HUES64 (cell line): ENCODE measurements around the gene WDR64.
"Not testable (repeated sequence)": the region's sequence is repeated elsewhere in the genome, so short reads cannot be mapped to it uniquely, and the experiment has no call there.

ENCODE experiments used
- H3K27ac ChIP-seq: 2 replicates; pipeline ENCODE4 v1.7.0; 2013; ENCODE audit warnings: low read depth, low read length, inconsistent platforms
- H3K27me3 ChIP-seq: 2 replicates; pipeline ENCODE4 v1.6.1; 2013; ENCODE audit warnings: mild to moderate bottlenecking, low read length; ENCODE audit not compliant: insufficient read depth
- H3K36me3 ChIP-seq: 2 replicates; pipeline ENCODE4 v1.6.1; 2013; ENCODE audit warnings: mild to moderate bottlenecking, low read length; ENCODE audit not compliant: insufficient read depth
- H3K4me1 ChIP-seq: 2 replicates; pipeline ENCODE4 v1.6.1; 2013; ENCODE audit warnings: mild to moderate bottlenecking, low read length, moderate library complexity; ENCODE audit not compliant: insufficient read depth
- H3K4me3 ChIP-seq: 2 replicates; pipeline ENCODE4 v1.5.1; 2013; ENCODE audit warnings: mild to moderate bottlenecking, low read length, moderate library complexity
- H3K9ac ChIP-seq: 2 replicates; pipeline ENCODE4 v1.6.1; 2013; ENCODE audit warnings: mild to moderate bottlenecking, low read depth, low read length
- H3K9me3 ChIP-seq: 2 replicates; pipeline ENCODE4 v1.6.1; 2013; ENCODE audit warnings: low read depth, low read length; ENCODE audit not compliant: insufficient read depth
- WGBS: fragments of 150-250, 120-280 bp; methylation state at CpG from one replicate; pipeline ENCODE4 v1.1.7; 2013; ENCODE audit warnings: missing lambda C conversion rate; 5-methylcytosine and 5-hydroxymethylcytosine counted together

WDR64 gene

DNA sequence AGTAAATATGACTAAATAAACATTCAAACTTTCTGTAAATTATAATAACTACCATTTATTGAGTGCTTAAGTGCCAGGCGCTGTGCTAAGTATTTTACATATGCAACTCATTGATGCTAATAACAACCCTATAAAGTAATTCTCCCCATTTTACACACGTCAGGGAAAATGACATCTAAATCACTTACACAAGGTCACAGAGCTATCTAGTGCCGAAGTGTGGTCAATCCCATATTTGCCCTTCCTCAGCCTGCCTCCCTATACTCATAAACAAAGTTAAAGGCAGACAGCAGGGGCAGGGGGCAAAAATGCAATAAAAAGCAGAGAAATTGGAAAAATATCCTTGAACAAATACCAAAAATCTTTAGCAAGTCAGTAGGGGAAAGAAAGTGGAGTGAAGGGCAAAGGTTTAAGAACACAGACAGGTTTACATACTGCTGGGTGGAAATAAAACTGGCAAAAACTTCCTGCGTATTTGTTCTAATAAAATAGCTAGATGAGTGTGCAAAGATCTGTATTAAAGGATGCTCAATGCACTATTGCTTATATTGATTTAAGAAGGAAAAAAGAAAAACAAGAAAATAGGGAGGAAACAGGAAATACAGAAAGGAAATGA is 72.8 kb downstream of the WDR64 start:
- 83% methylated on average over 4 of the region's 4 CpGs for WGBS
- Histone ChIP-seq H3K27ac (no peak overlapping the region), H3K27me3 (no peaks in the 10 kb centered on the region), H3K9me3 (no peaks in the 10 kb centered on the region), H3K4me3 (no peak overlapping the region), H3K4me1 (no peaks in the 10 kb centered on the region), H3K9ac (no peak overlapping the region), H3K36me3 (no peaks in the 10 kb centered on the region)

DNA sequence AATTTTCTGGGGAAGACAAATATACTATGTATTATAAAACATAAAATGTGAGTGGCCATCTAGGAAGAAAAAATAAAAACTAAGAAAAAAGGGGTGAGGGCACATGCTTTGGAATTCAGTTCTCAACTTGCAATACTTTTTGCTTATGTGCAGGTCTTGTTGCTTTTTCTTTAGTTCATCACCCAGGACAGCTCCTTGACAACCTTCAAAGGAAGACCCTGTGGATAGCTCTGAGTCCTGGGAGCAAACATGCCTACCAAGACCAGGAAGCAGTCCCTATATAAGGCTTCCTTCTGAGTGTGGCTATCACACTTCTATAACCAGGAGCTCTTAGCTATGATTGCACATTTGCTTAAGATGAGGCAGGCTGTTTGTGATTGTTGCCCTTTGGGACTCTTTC is 78.0 kb downstream of the WDR64 start:
- no peaks in the 10 kb centered on the region for H3K27me3 ChIP-seq
- H3K9ac ChIP-seq: no peak overlapping the region
- H3K27ac ChIP-seq: no peak overlapping the region
- H3K9me3 ChIP-seq: no peaks in the 10 kb centered on the region
- no peaks in the 10 kb centered on the region for H3K36me3 ChIP-seq
- no peaks in the 10 kb centered on the region for H3K4me1 ChIP-seq
- H3K4me3 ChIP-seq: no peak overlapping the region

DNA sequence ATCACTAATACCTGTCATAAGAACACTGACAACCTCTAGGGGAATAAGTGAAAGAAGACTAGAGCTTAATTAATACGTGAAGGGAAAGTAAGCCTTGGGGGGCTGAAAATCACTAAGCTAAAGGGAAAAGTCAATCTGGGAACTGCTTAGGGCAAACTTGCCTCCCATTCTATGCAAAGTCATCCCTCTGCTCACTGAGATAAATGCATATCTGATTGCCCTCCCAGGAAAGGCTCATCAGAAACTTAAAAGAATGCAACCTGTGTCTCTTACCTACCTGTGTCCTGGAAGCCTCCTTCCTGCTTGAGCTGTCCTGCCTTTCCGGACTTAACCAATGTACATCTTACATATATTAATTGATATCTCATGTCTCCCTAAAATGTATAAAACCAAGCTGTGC is 81.8 kb downstream of the WDR64 start:
- no peaks in the 10 kb centered on the region for H3K36me3 ChIP-seq
- no peaks in the 10 kb centered on the region for H3K27me3 ChIP-seq
- no peak overlapping the region for H3K9ac ChIP-seq
- no peaks in the 10 kb centered on the region for H3K4me1 ChIP-seq
- H3K4me3 ChIP-seq: no peak overlapping the region
- WGBS: 85% methylated on average over 2 of the region's 2 CpGs
- H3K27ac ChIP-seq: no peak overlapping the region
- H3K9me3 ChIP-seq: no peaks in the 10 kb centered on the region

DNA sequence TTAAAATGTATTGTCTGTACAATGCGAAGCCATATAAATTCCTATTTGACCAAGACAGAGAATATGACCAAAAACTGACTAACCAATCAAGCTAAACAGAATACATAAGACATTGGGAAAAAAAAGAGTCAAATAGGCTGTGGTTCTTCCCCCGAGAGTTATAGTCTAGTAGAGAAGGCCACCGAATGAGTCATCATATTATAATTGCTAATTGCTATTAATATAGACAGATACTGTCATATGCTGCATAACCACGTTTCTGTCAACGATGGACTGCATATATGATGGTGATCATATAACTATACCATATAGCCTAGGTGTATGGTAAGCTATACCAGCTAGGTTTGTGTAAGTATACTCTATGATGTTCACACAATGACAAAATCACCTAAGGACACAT is 82.5 kb downstream of the WDR64 start:
- no peak overlapping the region for H3K9ac ChIP-seq
- no CpG with 5 or more reads among the region's 5 CpGs for WGBS
- H3K27ac ChIP-seq: no peak overlapping the region

DNA sequence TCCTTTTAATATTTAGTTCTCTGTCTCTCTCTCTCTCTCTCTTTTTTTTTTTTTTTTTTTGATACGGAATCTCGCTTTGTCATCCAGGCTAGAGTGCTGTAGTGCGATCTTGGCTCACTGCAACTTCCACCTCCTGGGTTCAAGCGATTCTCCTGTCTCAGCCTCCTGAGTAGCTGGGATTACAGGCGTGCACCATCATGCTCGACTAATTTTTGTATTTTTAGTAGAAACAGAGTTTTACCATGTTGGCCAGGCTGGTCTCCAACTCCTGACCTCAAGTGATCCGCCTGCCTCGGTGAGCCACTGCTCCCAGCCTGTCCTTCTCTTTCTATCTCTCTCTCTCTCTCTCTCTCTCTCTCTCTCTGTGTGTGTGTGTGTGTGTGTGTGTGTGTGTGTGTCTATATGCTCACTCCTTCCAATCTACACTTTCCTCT is 83.4 kb downstream of the WDR64 start:
- H3K9me3 ChIP-seq, H3K36me3 ChIP-seq, H3K9ac ChIP-seq, H3K4me3 ChIP-seq, H3K27me3 ChIP-seq, H3K27ac ChIP-seq, H3K4me1 ChIP-seq: not testable (repeated sequence)
- 95% methylated on average over 6 of the region's 8 CpGs for WGBS

More for the DNA sequence above, 82.5 kb downstream of the WDR64 start:
- H3K27me3 ChIP-seq: no peaks in the 10 kb centered on the region
- no peaks in the 10 kb centered on the region for H3K9me3 ChIP-seq
- H3K4me3 ChIP-seq: no peak overlapping the region
- no peaks in the 10 kb centered on the region for H3K4me1 ChIP-seq
- H3K36me3 ChIP-seq: no peaks in the 10 kb centered on the region

DNA sequence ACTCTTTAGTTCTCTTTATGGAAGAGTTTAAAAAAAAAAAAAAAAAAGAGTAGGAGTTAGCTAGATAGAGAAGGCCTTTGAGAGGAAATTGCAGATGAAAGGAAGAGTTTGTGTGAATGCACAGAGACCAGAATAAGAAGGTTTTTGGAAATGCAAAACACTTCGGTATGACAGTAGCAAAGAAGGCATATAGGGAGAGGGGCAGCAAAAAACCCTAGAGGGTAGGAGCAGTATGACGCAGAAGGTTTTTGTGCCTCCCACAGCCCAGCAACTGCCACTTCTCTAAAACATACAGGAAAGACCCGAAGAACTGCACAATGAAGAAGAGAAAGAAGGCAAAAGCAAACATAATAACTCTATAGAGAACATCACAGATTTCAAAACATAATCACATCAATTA is 84.3 kb downstream of the WDR64 start:
- no peak overlapping the region for H3K27ac ChIP-seq
- H3K9me3 ChIP-seq: no peaks in the 10 kb centered on the region
- no peaks in the 10 kb centered on the region for H3K36me3 ChIP-seq
- 83% methylated on average over 2 of the region's 3 CpGs for WGBS
- H3K27me3 ChIP-seq: no peaks in the 10 kb centered on the region
- H3K4me3 ChIP-seq: no peak overlapping the region
- no peaks in the 10 kb centered on the region for H3K4me1 ChIP-seq
- no peak overlapping the region for H3K9ac ChIP-seq

DNA sequence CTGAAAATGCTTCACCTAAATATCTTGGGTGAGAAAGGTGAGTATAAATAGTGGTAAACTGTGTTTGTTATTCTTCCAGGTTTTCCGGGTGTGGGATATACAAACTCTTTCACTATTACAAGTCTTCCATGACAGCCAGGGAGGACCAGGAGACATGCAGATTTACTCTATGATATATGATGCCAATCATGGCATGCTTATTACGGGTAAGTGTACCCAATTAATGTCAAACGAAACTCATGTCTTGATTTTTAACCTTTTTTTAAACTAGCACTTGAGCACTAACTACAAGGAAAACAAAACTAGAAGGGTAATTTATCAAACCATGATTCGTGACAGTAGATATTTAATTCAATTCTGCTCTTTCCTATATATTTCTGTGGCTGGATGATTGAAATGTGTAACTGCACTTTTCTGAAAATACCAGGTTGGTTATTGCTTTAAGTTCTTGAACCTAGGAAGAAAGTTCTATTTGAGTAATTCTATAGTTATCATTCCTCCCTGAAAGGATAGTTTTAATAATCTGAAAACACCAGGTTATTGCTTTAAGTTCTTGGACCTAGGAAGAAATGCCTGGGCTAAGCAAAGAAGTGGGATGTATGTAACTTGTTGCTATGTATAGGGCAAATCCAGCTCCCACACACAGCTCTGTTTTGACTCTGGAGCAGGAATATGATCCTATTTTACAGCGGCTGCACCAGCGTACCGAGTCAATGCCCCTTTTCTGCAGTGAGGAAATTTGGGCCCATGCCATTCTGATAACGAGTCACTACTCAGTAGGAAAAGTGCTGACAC is 86.4 kb downstream of the WDR64 start:
- no peaks in the 10 kb centered on the region for H3K27me3 ChIP-seq
- no peaks in the 10 kb centered on the region for H3K9me3 ChIP-seq
- 95% methylated on average over 6 of the region's 8 CpGs for WGBS
- H3K27ac ChIP-seq: no peak overlapping the region
- H3K9ac ChIP-seq: no peak overlapping the region
- no peaks in the 10 kb centered on the region for H3K4me1 ChIP-seq
- H3K36me3 ChIP-seq: no peaks in the 10 kb centered on the region
- H3K4me3 ChIP-seq: no peak overlapping the region

DNA sequence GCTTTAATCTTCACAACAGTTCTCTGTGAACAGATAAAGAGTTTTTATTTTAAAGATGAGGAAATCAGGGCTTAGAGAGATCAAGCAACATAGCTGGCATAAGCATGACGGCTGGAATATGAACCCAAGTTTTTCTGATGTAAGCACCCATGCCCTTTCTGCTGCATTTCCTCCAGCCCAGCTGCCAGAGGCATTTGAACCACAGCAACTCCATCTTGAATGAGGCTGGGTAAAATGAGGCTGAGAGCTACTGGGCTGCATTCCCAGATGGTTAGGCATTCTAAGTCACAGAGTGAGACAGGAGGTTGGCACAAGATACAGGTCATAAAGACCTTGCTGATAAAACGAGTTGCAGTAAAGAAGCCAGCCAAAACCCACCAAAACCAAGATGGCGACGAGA is 90.0 kb downstream of the WDR64 start:
- Histone ChIP-seq H3K4me1 (no peaks in the 10 kb centered on the region), H3K9ac (no peak overlapping the region), H3K27ac (no peak overlapping the region), H3K9me3 (no peaks in the 10 kb centered on the region), H3K27me3 (no peaks in the 10 kb centered on the region), H3K36me3 (no peaks in the 10 kb centered on the region), H3K4me3 (no peak overlapping the region)
- WGBS: 89% methylated on average over 4 of the region's 4 CpGs

DNA sequence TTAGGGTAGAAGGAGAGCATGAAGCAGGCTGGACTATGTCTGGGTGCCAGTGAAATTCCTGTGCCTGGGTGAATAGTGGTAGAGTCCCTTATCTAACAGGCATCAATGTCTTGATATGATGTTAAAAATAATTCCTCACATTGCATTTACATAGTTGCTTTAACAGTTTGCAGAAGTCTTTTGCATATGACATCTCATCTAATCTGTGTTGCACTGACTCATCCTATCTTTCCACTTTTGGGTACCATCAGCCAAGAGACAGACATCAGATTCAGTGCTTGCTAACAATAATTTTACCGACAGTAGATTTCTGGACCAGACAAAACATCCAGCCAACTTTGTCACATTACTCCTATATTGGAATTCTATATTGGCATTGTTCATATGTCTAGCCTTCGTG is 92.5 kb downstream of the WDR64 start:
- no peaks in the 10 kb centered on the region for H3K9me3 ChIP-seq
- H3K4me3 ChIP-seq: no peak overlapping the region
- no peaks in the 10 kb centered on the region for H3K36me3 ChIP-seq
- no peaks in the 10 kb centered on the region for H3K27me3 ChIP-seq
- no peaks in the 10 kb centered on the region for H3K4me1 ChIP-seq
- no peak overlapping the region for H3K27ac ChIP-seq
- H3K9ac ChIP-seq: no peak overlapping the region
- 92% methylated on average over 2 of the region's 2 CpGs for WGBS

DNA sequence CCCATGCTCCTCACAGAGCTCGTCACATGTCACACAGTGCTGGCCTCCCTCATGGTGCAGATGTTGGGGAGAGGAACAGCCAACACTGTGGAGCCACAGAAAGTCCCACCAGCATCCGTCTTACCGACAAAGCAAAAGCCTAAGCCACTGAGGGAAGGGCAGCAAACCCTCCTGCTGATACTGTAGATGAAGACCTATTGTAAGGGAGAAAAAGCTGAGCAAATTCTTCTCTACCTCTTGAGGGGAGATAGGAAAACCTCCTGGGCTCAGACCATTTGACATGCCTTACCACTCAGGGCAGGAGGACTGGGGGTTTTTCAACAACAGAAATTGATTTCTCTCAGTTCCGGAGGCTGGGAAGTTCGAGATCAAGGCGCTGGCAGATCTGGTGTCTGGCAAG is 95.9 kb downstream of the WDR64 start:
- peak overlapping the region; percentile 18; the same call in 1 of the 2 replicates for H3K27ac ChIP-seq
- H3K36me3 ChIP-seq: no peaks in the 10 kb centered on the region
- H3K9ac ChIP-seq: no peak overlapping the region
- no peaks in the 10 kb centered on the region for H3K27me3 ChIP-seq
- H3K4me1 ChIP-seq: no peaks in the 10 kb centered on the region
- H3K9me3 ChIP-seq: no peaks in the 10 kb centered on the region
- WGBS: 78% methylated on average over 5 of the region's 6 CpGs
- H3K4me3 ChIP-seq: no peak overlapping the region

DNA sequence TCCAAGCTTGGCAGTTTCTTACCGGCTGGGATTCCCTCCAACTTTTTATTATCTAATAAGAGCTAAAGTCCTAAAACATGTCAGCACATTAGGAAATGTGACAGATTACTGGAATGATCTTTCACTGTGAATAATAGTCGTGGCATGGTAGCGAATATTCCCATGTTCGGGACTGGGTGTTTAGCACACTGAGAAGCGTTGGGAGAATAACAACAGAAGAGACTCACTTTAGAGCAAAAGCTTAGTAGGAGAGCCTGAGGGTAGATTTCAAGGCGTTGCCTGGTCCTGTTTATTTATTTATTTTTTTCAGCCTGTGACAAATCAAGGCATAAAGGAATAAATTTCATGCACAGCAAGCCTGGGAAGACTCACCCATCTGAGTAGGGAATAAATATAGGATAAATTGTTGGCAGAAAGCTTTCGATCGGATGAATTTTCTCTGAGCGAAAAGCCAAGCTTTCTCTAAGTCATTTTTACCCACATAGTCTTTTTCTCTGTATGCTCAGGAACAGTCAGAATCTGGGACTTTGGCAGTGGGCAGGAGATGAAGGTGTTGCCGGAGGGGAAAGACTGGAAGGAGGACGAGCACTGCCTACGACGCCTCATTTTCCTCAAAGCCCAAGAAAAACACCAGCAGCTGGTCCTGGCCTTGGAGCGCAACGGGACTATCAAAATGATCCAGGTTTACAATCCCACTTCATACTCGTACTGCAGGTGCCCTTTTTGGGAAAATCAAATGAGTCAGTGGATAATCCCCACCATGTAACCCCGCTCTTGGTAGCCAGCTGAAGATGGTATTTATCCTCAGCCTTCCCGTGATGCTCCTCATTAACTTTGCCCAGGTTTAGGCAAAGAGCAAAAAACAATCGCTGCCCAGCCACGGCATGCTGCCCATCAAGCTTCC is 97.2 kb downstream of the WDR64 start:
- Histone ChIP-seq H3K36me3 (no peaks in the 10 kb centered on the region), H3K27me3 (no peaks in the 10 kb centered on the region), H3K9me3 (no peaks in the 10 kb centered on the region), H3K27ac (no peak overlapping the region), H3K4me1 (no peaks in the 10 kb centered on the region), H3K4me3 (no peak overlapping the region), H3K9ac (no peak overlapping the region)
- WGBS: 91% methylated on average over 20 of the region's 20 CpGs
